GM12873 (cell line): Measurements from ENCODE around the gene SPSB2.

Source experiments
- CTCF ChIP-seq: IDR thresholded peaks from 2 replicates; pipeline ENCODE4 v1.5.1; 2012; ENCODE audit warnings: low read depth, mild to moderate bottlenecking, moderate library complexity, low read length, control low read depth; ENCODE audit not compliant: insufficient read depth; ENCODE audit errors: missing control alignments

Gene SPSB2

GRCh38 chr12:6891646-6892001, 18.5 kb upstream of the SPSB2 start:
- TF ChIP-seq CTCF = no peak

GRCh38 chr12:6890789-6891645, 17.9 kb upstream of the SPSB2 start:
- TF ChIP-seq CTCF = peak; percentile 75

- TF ChIP-seq CTCF = no peak
Observed at GRCh38 chr12:6888360-6888759, 15.3 kb upstream of the SPSB2 start.

GRCh38 chr12:6887460-6887859, 14.4 kb upstream of the SPSB2 start:
- TF ChIP-seq CTCF = no peak

- TF ChIP-seq CTCF = no peak
Observed at GRCh38 chr12:6884539-6884938, 11.4 kb upstream of the SPSB2 start.

- no peak for TF ChIP-seq CTCF
Observed at GRCh38 chr12:6883683-6884082, 10.6 kb upstream of the SPSB2 start.

- TF ChIP-seq CTCF = no peak
Observed at GRCh38 chr12:6883252-6883651, 10.1 kb upstream of the SPSB2 start.
